ENCODE results near the gene ISG20L2. TPM values are rescaled to one million over a fixed set of nuclear protein-coding genes. Genes with fewer than 3 reads are reported as not detected.

ISG20L2 gene
- total and polyA plus RNA-seq, 2 donors: 12.5 to 22.8 TPM

DNA sequence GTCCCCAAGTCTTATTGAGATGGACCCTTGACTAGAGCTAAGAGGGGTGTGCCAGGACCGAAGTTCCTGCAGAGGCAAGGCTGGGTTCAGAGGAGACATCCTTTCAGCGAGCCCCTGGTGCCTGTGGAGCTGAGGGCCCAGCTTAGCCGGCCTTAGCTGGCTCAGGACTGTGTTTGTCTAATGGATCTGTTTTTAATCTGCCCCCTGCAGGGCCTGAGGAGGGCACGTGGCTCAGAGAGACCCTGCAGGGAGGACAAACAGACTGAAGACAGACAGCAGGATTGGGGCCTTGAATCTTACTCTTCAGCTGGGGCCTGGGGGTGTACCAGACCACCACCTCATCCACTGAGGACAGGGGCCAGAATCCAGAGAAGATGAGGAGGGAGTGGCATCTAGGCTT is 24.8 kb downstream of the ISG20L2 start:
- Histone ChIP-seq H3K36me3 (ENCODE audit: insufficient read depth) (no peaks in the 10 kb centered on the region), H3K4me1 (ENCODE audit: insufficient read depth) (no peaks in the 10 kb centered on the region), H3K27ac (ENCODE audit: low read depth) (no peak overlapping the region), H3K4me3 (ENCODE audit: low read depth, low read length) (no peak overlapping the region)
- DNase-seq (ENCODE audit: extremely low spot score): no peak
- 33% methylated on average over 4 of the region's 4 CpGs for WGBS

DNA sequence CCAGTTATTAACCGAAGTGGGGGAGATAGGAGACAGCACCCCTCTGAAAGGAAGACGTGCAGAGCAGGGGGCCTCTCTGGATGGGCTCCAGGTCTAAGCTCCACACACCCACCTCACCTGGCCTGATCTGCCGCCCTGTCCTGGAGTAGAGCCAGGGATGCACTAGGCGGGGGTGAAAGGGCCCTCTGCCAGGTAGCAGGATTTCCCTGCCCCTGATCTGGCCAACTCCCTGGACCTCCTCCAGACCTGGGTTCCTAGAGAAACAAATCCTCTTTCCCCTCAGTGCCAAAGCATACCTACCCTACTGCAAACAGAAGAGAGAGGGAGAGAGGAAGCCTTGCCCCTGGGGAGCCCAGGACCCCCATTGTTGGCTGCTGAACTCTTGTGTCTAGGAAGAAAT is 25.2 kb downstream of the ISG20L2 start:
- Histone ChIP-seq H3K4me3 (ENCODE audit: low read depth, low read length) (no peak overlapping the region), H3K27ac (ENCODE audit: low read depth) (no peak overlapping the region), H3K36me3 (ENCODE audit: insufficient read depth) (no peaks in the 10 kb centered on the region), H3K4me1 (ENCODE audit: insufficient read depth) (no peaks in the 10 kb centered on the region)
- no peak for DNase-seq (ENCODE audit: extremely low spot score)
- WGBS: 57% methylated on average over 4 of the region's 4 CpGs

DNA sequence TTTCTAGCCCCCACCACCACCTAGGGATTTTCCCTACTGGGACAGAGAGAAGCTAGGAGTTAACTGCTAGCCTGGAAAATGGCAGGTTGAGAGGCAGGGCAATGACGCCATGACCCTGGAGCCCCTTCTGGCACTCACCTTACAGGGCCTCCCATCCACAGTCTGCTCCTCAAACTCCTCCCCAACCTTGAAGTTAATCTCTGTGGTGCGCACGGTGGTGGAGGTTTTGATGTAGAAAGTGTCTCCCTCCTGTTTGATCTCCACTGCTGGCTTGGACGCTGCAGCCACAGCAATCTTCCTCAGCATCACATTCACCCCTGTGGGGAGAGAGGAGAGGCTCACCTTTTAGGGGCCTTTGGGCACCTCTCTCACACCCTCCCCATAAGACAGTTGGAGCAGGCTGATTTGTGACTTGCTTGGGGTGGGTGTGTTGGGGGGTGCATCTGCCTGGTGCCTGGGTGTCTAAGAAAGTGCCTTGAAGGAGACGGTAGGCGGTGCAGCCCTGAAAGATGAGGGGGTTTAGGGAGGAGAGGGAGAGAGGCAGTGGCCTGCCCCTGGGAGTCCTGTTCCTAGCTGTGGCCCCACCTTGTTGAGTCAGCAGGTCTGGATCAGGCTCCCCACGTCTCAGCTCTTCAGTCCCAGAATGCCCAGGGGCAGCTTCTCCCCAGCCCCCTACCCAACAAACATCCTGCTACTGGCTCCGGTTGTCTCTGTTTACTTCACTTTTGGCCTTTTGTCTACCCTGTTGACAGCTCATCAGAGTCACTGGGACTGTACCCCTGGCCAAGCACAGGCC is 27.6 kb downstream of the ISG20L2 start:
- 78% methylated on average over 8 of the region's 8 CpGs for WGBS
- no peaks in the 10 kb centered on the region for H3K4me1 ChIP-seq (ENCODE audit: insufficient read depth)
- H3K27ac ChIP-seq (ENCODE audit: low read depth): no peak overlapping the region
- H3K36me3 ChIP-seq (ENCODE audit: insufficient read depth): no peaks in the 10 kb centered on the region
- H3K4me3 ChIP-seq (ENCODE audit: low read depth, low read length): no peak overlapping the region
- no peak for DNase-seq (ENCODE audit: extremely low spot score)

DNA sequence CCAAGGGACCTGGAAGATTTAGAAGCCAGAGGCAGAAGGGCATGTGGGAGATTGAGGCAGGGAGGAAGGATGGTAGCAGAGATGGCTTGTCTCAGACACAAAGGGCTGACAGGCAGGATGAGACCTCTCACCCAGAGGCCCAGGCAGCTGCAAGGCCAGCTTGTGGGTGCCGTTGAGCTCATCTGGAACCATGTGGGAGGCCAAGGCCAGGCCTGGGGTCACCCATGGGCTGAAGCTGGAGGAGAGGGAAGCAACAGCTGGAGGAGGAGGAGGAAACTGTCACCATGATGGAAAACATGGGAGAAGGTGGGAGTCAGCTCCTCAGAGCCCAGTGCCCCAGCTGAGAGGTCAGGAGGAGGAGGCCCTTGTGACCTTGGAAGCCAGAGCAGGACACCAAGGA is 29.6 kb downstream of the ISG20L2 start:
- H3K27ac ChIP-seq (ENCODE audit: low read depth): no peak overlapping the region
- H3K36me3 ChIP-seq (ENCODE audit: insufficient read depth): no peaks in the 10 kb centered on the region
- no peak overlapping the region for H3K4me3 ChIP-seq (ENCODE audit: low read depth, low read length)
- WGBS: 61% methylated on average over 1 of the region's 1 CpG
- no peaks in the 10 kb centered on the region for H3K4me1 ChIP-seq (ENCODE audit: insufficient read depth)
- no peak for DNase-seq (ENCODE audit: extremely low spot score)

DNA sequence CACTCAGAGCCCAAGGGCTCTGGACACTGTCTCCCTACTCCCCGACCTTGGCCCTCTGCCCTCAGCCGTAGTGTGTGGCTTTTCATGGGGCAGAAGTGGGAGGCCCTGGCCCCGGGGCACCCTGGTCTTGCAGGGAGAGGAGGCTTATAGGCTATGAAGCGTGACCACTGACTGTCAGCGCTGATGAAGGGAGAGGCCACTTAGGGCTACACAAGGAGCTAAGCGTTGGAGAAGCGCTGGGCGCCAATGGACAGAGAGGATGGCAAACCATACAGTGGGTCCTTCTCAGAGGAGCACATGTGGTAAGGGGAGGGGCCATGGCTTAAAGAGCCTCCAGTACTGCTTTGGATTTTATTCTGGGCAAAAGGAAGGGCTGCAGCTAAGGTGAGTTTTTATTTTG is 31.1 kb downstream of the ISG20L2 start:
- H3K27ac ChIP-seq (ENCODE audit: low read depth): no peak overlapping the region
- H3K36me3 ChIP-seq (ENCODE audit: insufficient read depth): no peaks in the 10 kb centered on the region
- no peaks in the 10 kb centered on the region for H3K4me1 ChIP-seq (ENCODE audit: insufficient read depth)
- H3K4me3 ChIP-seq (ENCODE audit: low read depth, low read length): no peak overlapping the region
- DNase-seq (ENCODE audit: extremely low spot score): no peak
- WGBS: 74% methylated on average over 8 of the region's 8 CpGs

DNA sequence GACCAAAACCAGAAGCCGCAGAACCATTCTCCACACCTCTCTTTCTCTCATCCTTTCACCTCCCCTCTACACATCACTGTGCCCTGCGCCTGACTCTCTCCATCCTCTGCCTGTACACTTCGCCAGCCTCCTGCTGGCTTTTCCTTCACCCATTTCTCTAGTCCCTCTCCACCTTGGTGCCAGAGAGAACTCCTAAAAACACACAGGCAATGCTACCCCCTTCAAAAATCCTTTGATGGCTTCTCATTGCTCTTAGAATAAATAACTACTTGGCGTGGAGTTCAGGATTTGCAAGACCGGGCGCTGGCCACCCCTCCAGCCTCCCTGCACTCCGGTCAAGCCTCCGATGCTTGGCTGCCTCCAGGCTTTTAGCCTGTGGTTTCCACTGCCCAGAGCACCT is 31.8 kb downstream of the ISG20L2 start:
- H3K4me3 ChIP-seq (ENCODE audit: low read depth, low read length): no peak overlapping the region
- WGBS: 86% methylated on average over 8 of the region's 8 CpGs
- no peak overlapping the region for H3K27ac ChIP-seq (ENCODE audit: low read depth)
- H3K4me1 ChIP-seq (ENCODE audit: insufficient read depth): no peaks in the 10 kb centered on the region
- no peaks in the 10 kb centered on the region for H3K36me3 ChIP-seq (ENCODE audit: insufficient read depth)
- DNase-seq (ENCODE audit: extremely low spot score): no peak

DNA sequence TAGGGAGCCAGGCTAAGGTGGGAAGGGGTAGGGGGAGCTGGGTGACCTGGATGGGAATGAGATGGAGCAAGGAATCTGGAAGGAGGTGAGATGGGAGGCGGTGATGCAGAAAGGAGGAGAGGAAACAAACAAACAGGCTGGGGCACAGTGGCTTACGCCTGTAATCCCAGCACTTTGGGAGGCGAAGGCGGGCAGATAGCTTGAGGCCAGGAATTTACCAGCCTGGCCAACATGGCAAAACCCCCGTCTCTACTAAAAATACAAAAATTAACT is 33.9 kb downstream of the ISG20L2 start:
- DNase-seq (ENCODE audit: extremely low spot score): no peak
- WGBS: 91% methylated on average over 5 of the region's 5 CpGs
- H3K4me3 ChIP-seq (ENCODE audit: low read depth, low read length): no peak overlapping the region
- H3K27ac ChIP-seq (ENCODE audit: low read depth): peak overlapping the region; percentile 61
- no peaks in the 10 kb centered on the region for H3K36me3 ChIP-seq (ENCODE audit: insufficient read depth)
- H3K4me1 ChIP-seq (ENCODE audit: insufficient read depth): no peaks in the 10 kb centered on the region

DNA sequence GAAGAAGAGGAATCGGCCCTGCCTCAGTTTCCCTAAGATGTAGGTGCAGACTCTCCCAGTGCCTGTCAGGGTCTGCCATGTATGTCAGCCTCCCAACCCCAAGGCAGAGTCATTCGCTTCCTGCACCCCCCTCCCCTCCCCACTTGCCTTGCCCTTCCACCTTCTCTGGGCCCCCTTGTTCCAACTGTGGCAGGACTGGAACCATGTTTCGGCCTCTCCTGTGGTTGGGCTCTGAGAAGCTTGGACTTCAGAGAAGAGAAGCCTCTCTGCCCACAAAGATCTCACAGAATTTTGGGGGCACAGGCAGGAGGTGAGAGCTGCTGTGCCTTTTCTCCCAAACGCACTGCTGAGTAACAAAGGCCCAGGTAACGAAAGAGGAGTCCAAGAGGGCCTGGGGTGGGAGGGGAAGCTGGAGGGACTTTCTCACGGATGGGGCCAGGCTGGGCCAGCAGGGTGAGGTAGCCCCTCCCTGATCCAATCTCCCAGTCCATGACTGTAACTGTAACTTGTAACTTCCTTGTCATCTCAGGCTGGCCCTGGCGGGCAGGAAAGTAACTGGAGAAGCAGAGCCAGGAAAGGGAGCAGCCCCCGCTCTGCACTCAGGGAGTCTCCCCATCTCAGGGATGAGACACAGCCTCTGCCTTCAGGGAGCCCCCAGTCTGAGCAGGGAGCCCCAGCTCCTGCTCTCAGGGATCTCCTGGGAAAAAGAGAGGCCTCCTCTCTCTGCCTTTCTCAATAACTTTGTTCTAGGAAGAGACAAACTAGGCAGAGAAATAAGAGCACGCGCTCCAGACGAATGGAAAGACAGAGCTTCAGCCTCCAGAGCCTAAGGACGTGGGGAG is 34.5 kb downstream of the ISG20L2 start:
- H3K36me3 ChIP-seq (ENCODE audit: insufficient read depth): no peaks in the 10 kb centered on the region
- DNase-seq (ENCODE audit: extremely low spot score): no peak
- 81% methylated on average over 12 of the region's 12 CpGs for WGBS
- H3K4me1 ChIP-seq (ENCODE audit: insufficient read depth): no peaks in the 10 kb centered on the region
- H3K27ac ChIP-seq (ENCODE audit: low read depth): peak overlapping the region; percentile 61
- no peak overlapping the region for H3K4me3 ChIP-seq (ENCODE audit: low read depth, low read length)

DNA sequence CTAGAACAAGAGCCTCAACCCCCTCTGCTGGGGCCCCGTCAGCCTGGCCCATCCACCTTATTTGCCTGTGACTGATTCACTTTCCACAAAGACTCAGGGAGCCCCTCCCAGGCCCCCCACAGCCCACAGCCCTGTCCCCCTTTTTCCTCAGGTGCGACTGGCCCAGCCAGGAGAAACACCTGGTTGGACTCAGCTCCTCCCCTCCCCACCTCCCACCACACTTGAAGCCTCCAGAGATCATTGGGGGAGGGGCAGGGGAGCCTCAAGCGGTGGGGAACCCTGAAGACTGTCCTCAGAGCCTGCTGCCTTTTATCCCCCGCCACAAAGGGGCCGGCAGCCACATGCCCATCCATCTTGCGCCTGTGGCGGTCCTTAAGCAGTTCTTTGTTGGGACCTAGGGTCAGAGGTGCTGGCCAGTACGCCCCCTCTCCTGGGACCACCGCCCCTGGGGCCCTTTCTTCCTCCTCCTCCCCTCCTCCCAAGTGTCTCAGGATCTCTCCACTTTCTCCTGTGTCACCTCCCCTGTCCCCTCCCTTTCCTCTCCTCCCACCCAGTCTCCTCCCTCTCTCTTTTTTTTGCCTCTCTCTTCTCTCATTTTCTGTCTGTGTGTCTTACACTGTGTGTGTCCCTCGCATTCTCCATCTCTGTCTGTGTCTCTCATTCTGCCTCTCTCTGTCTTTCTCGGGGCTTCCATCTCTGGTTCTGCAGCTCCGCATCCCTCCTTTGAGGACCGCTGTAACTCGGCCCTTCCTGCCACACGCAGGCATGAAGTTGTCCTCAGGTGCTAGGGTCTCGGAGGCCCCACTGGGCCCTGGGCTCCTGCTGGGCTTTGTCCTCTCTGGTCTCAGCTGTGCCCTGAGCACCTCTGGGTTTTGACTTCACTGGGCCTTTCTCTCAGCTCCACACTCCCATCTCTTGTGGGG is 35.4 kb downstream of the ISG20L2 start:
- Histone ChIP-seq H3K36me3 (ENCODE audit: insufficient read depth) (no peaks in the 10 kb centered on the region), H3K27ac (ENCODE audit: low read depth) (peak overlapping the region; percentile 42), H3K4me1 (ENCODE audit: insufficient read depth) (no peaks in the 10 kb centered on the region), H3K4me3 (ENCODE audit: low read depth, low read length) (no peak overlapping the region)
- DNase-seq (ENCODE audit: extremely low spot score): no peak
- whole genome bisulfite sequencing: 48% methylated on average over 16 of the region's 16 CpGs

DNA sequence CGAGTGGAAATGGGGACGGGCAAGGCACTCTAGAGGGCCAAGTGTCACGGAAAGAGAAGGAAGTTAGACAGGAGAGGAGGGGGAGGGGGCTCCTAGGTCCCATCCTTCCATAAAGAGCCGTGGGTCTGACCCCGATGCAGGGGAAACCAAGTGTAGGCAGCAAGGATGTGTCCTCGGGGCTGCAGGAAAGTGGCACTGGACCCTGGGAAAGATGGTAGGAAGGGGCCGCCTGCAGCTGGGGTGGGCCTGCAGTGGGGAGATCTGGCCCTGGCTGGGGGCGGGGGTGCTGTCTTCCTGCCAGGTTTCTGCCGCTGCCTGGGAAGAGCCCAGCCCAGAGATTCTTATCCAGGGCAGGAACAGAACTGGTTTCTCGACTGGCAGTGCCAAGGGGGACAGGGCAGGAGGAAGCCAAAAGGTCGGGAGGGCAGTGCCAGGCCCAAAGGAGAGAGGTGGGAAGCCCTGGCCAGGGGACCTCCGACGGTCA is 36.1 kb downstream of the ISG20L2 start:
- WGBS: 25% methylated on average over 13 of the region's 13 CpGs
- no peaks in the 10 kb centered on the region for H3K4me1 ChIP-seq (ENCODE audit: insufficient read depth)
- no peak for DNase-seq (ENCODE audit: extremely low spot score)
- no peaks in the 10 kb centered on the region for H3K36me3 ChIP-seq (ENCODE audit: insufficient read depth)
- no peak overlapping the region for H3K27ac ChIP-seq (ENCODE audit: low read depth)
- no peak overlapping the region for H3K4me3 ChIP-seq (ENCODE audit: low read depth, low read length)

DNA sequence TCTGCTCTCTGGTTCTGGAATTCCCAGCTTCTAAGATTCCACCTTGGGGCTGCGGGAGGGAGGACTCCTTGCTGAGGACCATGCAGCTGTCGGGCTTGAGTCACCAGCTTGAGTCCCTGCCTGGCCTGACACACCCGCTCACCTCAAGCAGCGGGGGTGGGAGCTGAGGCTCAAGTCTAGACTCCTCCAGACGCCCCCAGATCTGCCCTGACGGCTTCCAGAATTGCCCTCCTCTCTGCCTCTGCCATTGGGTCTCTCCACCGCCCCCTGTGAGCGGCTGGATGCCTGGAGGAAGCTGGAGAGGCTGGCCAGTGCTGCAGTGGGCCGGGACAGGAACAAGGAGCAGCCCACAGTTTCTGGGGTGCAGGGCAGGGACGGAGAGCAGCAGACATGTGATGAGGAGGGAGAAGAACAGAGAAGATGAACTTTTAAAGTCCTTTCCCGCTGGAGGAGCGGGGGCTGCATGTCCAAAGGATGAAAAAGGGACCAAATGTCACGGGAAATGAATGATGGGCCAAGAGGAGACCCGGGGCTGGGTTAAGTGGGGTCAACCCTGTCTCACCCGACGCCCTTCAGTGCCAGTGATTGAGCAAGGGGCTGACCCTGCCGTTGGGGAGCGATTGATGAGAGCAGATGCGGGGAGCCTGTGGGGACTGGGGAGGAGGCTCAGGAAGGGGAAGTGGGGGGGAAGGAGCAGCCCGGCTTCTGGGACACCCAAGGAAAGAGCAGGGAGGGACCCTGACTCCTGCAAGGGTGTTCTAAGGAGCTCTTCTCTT is 36.7 kb downstream of the ISG20L2 start:
- Histone ChIP-seq H3K36me3 (ENCODE audit: insufficient read depth) (no peaks in the 10 kb centered on the region), H3K4me1 (ENCODE audit: insufficient read depth) (no peaks in the 10 kb centered on the region), H3K4me3 (ENCODE audit: low read depth, low read length) (no peak overlapping the region), H3K27ac (ENCODE audit: low read depth) (no peak overlapping the region)
- WGBS: 47% methylated on average over 20 of the region's 20 CpGs
- DNase-seq (ENCODE audit: extremely low spot score): no peak

DNA sequence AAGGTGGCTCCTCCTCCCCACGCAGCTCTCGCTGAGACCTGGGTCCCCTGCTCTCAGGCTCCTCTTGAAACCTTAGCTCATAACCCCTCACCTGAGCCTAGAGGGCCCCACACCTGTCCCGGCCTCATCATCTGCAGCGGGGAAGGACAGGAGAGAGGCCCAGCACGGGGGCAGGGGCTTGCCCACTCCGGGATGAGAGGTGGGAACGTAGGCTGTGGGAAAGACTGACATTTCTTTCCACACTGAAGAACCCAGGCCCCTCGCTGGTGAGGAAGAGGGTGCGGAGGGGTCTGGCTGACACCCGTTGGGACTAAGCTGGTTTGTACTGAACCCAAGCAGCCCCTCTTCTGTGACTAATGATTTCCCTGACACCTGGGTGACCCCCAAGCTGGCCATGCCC is 37.4 kb downstream of the ISG20L2 start:
- WGBS: 70% methylated on average over 10 of the region's 10 CpGs
- H3K4me1 ChIP-seq (ENCODE audit: insufficient read depth): no peaks in the 10 kb centered on the region

DNA sequence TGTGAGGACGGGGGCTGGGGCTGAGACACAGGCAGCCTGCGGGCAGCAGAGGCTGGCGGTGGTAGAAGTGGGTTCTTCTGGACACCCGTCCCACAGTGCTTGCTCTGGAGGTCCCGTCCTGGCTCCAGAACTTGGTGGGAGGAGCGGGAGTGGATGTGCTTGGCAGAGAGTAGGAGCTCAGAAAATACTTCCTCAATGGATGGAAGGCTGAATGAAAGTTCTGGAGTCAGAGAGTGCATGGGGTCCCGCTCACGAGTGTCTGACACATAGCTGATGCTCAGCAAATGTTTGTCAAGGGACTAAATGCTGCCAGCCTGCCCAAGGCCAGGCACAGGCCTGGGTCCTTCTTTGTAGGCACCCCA is 37.9 kb downstream of the ISG20L2 start:
- no peak overlapping the region for H3K27ac ChIP-seq (ENCODE audit: low read depth)
- DNase-seq (ENCODE audit: extremely low spot score): no peak
- H3K36me3 ChIP-seq (ENCODE audit: insufficient read depth): no peaks in the 10 kb centered on the region
- no peaks in the 10 kb centered on the region for H3K4me1 ChIP-seq (ENCODE audit: insufficient read depth)
- 61% methylated on average over 8 of the region's 8 CpGs for WGBS
- H3K4me3 ChIP-seq (ENCODE audit: low read depth, low read length): no peak overlapping the region

More for the DNA sequence above, 37.4 kb downstream of the ISG20L2 start:
- H3K27ac ChIP-seq (ENCODE audit: low read depth): no peak overlapping the region
- no peak overlapping the region for H3K4me3 ChIP-seq (ENCODE audit: low read depth, low read length)
- no peaks in the 10 kb centered on the region for H3K36me3 ChIP-seq (ENCODE audit: insufficient read depth)
- no peak for DNase-seq (ENCODE audit: extremely low spot score)

Measured in urinary bladder (tissue), 4 donors.